NT2/D1 (cell line): Measurements from ENCODE around the gene SLC13A3.

Source experiments
- YY1 ChIP-seq: IDR thresholded peaks from 2 replicates; pipeline ENCODE4 v1.6.1; 2011; ENCODE audit not compliant: insufficient read length, insufficient read depth
- ZNF274 ChIP-seq: IDR thresholded peaks from 2 replicates; pipeline ENCODE4 v1.6.1; 2011; ENCODE audit warnings: mild to moderate bottlenecking, low read depth, low read length

DNA sequence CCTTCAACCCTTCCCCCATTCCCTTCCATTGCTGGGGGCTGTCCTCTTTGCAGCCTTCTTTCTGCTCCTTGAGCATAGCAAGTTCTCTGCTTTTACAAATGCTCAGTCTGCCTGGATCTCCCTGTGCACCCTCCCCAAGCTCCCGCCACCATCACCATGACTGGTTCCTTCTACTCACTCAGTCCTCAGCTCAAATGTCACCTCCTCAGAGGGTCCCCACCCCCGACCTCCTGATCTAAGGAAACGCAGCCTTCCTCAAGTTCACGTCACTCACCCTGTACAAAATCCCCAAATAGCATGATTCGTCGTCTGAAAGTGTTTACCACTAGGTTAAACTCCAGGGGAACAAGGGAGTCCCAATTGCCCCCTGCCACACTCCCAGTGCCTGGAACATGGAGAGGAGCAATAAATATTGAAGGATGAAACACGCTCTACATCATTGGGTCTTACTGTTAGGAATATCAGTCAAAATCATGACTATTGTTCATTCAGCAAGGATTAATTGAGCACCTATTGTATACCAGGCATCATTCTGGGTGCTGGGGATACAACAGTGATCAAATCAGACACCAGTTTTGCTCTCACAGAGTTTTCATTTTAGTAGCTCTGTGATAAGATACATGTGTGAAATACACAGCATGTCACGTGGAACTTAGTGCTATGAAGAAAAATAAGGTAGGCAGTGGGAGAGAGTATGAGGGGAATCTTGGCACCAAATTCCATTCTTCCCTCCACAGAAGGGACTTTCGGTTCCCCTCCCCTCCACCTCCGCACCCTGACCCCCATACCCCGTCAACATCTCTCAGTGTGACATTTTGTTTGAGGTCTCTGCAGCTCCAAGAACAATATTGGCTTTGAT is 22.4 kb upstream of the SLC13A3 start:
- TF ChIP-seq YY1 (no peak), ZNF274 (no peak)
